DOHH2 (cell line): Measurements from ENCODE around the gene THTPA.

Experiments used
- CTCF ChIP-seq: fragments of 200-600 bp; sonication (generic); IDR thresholded peaks from one replicate; pipeline ENCODE4 v1.5.1; 2014; ENCODE audit warnings: antibody characterized with exemption, mild to moderate bottlenecking, low read depth, low read length; ENCODE audit not compliant: poor library complexity, severe bottlenecking
- EZH2phosphoT487 ChIP-seq: fragments of 200-600 bp; sonication (generic); IDR thresholded peaks from 2 replicates; pipeline ENCODE4 v1.6.1; 2017; ENCODE audit warnings: borderline replicate concordance, mild to moderate bottlenecking, antibody characterized with exemption, low read length, moderate library complexity, mixed read lengths

GRCh38 chr14:23589606-23590005 lies 33.5 kb downstream of the THTPA start:
- TF ChIP-seq CTCF (no peak), EZH2phosphoT487 (no peak)
